ENCODE measurements around the gene GABRA4.

GABRA4 gene

GRCh38 chr4:46922205-46922604, 71.2 kb downstream of the GABRA4 start:
- TF ChIP-seq, protein P1, sequence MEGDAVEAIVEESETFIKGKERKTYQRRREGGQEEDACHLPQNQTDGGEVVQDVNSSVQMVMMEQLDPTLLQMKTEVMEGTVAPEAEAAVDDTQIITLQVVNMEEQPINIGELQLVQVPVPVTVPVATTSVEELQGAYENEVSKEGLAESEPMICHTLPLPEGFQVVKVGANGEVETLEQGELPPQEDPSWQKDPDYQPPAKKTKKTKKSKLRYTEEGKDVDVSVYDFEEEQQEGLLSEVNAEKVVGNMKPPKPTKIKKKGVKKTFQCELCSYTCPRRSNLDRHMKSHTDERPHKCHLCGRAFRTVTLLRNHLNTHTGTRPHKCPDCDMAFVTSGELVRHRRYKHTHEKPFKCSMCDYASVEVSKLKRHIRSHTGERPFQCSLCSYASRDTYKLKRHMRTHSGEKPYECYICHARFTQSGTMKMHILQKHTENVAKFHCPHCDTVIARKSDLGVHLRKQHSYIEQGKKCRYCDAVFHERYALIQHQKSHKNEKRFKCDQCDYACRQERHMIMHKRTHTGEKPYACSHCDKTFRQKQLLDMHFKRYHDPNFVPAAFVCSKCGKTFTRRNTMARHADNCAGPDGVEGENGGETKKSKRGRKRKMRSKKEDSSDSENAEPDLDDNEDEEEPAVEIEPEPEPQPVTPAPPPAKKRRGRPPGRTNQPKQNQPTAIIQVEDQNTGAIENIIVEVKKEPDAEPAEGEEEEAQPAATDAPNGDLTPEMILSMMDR (IDR thresholded peaks at IDR 0.05) = no peak

GRCh38 chr4:46909078-46909477, 84.3 kb downstream of the GABRA4 start, which contains the start of gene COX7B2:
Gene COX7B2 (minus strand): TSS chr4:46909245. CDS start chr4:46735192, 174,053 bp downstream.
- TF ChIP-seq, protein P1 (IDR thresholded peaks at IDR 0.05) = no peak

DNA sequence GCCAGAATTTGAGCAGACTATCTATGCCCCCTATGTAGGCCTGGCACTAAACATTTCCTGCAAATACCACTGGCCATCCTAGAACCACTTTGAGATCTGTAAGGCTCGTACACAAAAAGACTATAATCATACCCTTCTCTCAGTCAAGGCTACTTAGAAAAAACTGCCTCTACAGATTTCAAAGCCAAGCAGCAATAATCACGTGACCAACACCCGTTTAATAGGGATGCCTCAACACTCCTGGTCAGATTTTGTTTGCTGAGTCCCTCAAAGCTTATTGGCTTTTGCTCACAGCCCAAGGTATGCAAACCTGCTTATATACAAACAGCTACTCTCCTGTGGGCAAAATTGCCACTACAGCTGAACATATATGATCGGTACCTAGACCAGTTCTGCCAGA, 85.2 kb downstream of the GABRA4 start:
- TF ChIP-seq, protein P1 (IDR thresholded peaks at IDR 0.05) = no peak

GRCh38 chr4:46900082-46900481, 93.3 kb downstream of the GABRA4 start:
- TF ChIP-seq, protein P1 (IDR thresholded peaks at IDR 0.05) = no peak

- TF ChIP-seq, protein P1 (IDR thresholded peaks at IDR 0.05) = no peak
Measured at GRCh38 chr4:46894826-46895225, 98.6 kb downstream of the GABRA4 start.

GRCh38 chr4:46890056-46890455, 103.3 kb downstream of the GABRA4 start:
- TF ChIP-seq, protein P1 (IDR thresholded peaks at IDR 0.05) = no peak

- TF ChIP-seq, protein P1 (IDR thresholded peaks at IDR 0.05) = no peak
Measured at GRCh38 chr4:46889410-46889809, 104.0 kb downstream of the GABRA4 start.

DNA sequence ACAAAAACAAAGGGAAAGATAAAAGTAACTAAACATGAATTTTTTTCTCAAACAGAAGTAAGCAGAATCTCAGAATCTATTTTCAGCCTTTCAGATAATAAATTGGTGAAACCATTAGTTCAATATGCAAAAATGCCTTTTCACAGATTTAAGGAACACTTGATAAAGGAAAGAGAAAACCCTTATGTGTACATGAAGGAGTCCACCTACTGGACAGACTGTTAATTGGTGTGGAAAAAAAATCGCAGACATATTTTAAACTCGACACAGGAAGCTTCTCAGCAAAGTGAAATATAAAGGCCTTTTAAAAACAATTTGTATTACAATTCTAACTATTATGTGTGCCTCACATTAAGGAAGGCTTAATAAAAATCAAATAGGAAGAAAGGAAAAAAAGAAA, 106.7 kb downstream of the GABRA4 start:
- TF ChIP-seq, protein P1 (IDR thresholded peaks at IDR 0.05) = peak; percentile 45
